ENCODE measurements around the gene NOTCH1.

GRCh38 chr9:136488247-136489214 is 57.3 kb downstream of the NOTCH1 start:
- TF ChIP-seq CTCF (IDR thresholded peaks at IDR 0.05) (peak; percentile 95 to 99 (median 98)), POLR2A (IDR thresholded peaks at IDR 0.05) (peak in 1 of 2 donors; percentile 12)

Data from Peyer's patch (tissue), 4 donors.